ENCODE results near the gene FOXN3.

DNA sequence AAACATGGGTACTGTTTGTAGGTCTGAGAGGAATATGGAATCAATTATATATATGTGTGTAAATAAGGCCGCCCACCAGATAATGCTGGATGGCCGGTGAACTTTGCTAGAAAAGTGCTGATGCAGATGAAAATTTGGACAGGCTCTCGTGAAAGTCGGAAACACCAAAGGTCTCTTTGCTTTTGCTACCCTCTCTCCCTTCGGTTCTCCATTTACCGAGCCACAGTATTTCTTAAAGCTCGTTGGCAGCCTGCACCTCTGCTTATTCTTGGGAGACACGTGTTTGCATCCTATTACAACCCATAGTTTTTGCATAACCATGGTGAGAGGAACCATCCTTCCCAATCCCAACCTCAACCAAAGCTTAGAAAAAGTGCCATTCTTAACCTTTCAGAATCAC, 109.6 kb downstream of the FOXN3 start:
- TF ChIP-seq, protein P1, sequence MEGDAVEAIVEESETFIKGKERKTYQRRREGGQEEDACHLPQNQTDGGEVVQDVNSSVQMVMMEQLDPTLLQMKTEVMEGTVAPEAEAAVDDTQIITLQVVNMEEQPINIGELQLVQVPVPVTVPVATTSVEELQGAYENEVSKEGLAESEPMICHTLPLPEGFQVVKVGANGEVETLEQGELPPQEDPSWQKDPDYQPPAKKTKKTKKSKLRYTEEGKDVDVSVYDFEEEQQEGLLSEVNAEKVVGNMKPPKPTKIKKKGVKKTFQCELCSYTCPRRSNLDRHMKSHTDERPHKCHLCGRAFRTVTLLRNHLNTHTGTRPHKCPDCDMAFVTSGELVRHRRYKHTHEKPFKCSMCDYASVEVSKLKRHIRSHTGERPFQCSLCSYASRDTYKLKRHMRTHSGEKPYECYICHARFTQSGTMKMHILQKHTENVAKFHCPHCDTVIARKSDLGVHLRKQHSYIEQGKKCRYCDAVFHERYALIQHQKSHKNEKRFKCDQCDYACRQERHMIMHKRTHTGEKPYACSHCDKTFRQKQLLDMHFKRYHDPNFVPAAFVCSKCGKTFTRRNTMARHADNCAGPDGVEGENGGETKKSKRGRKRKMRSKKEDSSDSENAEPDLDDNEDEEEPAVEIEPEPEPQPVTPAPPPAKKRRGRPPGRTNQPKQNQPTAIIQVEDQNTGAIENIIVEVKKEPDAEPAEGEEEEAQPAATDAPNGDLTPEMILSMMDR (conservative IDR thresholded peaks at IDR 0.05 in 1 of 2, IDR thresholded peaks at IDR 0.05 in 1 of 2; ENCODE audit: low read depth in 1 of 2, low read length in 2 of 2): no peak
- no peak for TF ChIP-seq EZH2 (IDR thresholded peaks at IDR 0.05; ENCODE audit: low read length, missing control alignments)
